GM23338 (cell line): Measurements from ENCODE around the gene LARGE1. TPM values are rescaled to one million over a fixed set of nuclear protein-coding genes. Genes with fewer than 3 reads are reported as not detected.

Source experiments
- ATAC-seq: fragments of 200-7000 bp; cut with Tn5 transposase; 3 replicates; pipeline ENCODE4 v1.9.1; 2020
- DNase-seq: peaks from one replicate; pipeline ENCODE4 v3.0.0-alpha.2; 2015; ENCODE audit warnings: low spot score
- H2AFZ ChIP-seq: fragments of 200-600 bp; sonication (generic); 2 replicates; pipeline ENCODE4 v1.8.0; 2016; ENCODE audit warnings: antibody characterized with exemption, mild to moderate bottlenecking, moderate library complexity
- H3F3A ChIP-seq: fragments of 200-600 bp; sonication (generic); replicated peaks from 2 replicates; pipeline ENCODE4 v1.8.0; 2017; ENCODE audit warnings: antibody characterized with exemption, mixed run types, low read depth
- H3K27ac ChIP-seq: fragments of 200-600 bp; sonication (generic); 2 replicates; pipeline ENCODE4 v1.6.1; 2016; ENCODE audit warnings: low read depth
- H3K27me3 ChIP-seq: fragments of 200-600 bp; sonication (generic); 2 replicates; pipeline ENCODE4 v1.8.0; 2016; ENCODE audit warnings: mild to moderate bottlenecking, mixed run types, moderate library complexity; ENCODE audit not compliant: insufficient read depth
- H3K36me3 ChIP-seq: fragments of 200-600 bp; sonication (generic); 2 replicates; pipeline ENCODE4 v1.8.0; 2016; ENCODE audit warnings: mild to moderate bottlenecking; ENCODE audit not compliant: insufficient read depth
- H3K4me1 ChIP-seq: fragments of 200-600 bp; sonication (generic); 2 replicates; pipeline ENCODE4 v1.8.0; 2016; ENCODE audit warnings: mild to moderate bottlenecking, moderate library complexity; ENCODE audit not compliant: insufficient read depth
- H3K4me2 ChIP-seq: fragments of 200-600 bp; sonication (generic); 2 replicates; pipeline ENCODE4 v1.7.1; 2017; ENCODE audit warnings: mixed run types
- H3K4me3 ChIP-seq: fragments of 200-600 bp; sonication (generic); 2 replicates; pipeline ENCODE4 v1.6.1; 2016; ENCODE audit warnings: mixed run types
- H3K79me2 ChIP-seq: fragments of 200-600 bp; sonication (generic); replicated peaks from 2 replicates; pipeline ENCODE4 v1.8.0; 2017; ENCODE audit warnings: mild to moderate bottlenecking; ENCODE audit not compliant: insufficient read depth
- H3K9me2 ChIP-seq: fragments of 200-600 bp; sonication (generic); 2 replicates; pipeline ENCODE4 v1.8.0; 2017; ENCODE audit not compliant: insufficient read depth
- H4K20me1 ChIP-seq: fragments of 200-600 bp; sonication (generic); replicated peaks from 2 replicates; pipeline ENCODE4 v1.8.0; 2017; ENCODE audit warnings: mild to moderate bottlenecking; ENCODE audit not compliant: insufficient read depth
- H3K27ac Mint-ChIP-seq: 2 replicates; pipeline ENCODE4 v1.8.0; 2020; ENCODE audit warnings: inconsistent platforms, mild to moderate bottlenecking, moderate library complexity, mixed read lengths
- H3K27me3 Mint-ChIP-seq: 3 replicates; pipeline ENCODE4 v1.8.0; 2022; ENCODE audit warnings: low read depth, mild to moderate bottlenecking, moderate library complexity, mixed read lengths, inconsistent platforms; ENCODE audit not compliant: insufficient read depth, poor library complexity
- H3K36me3 Mint-ChIP-seq: 3 replicates; pipeline ENCODE4 v1.8.0; 2021; ENCODE audit warnings: low read depth, mild to moderate bottlenecking, inconsistent platforms, moderate library complexity, mixed read lengths
- H3K4me1 Mint-ChIP-seq: 3 replicates; pipeline ENCODE4 v1.8.0; 2020; ENCODE audit warnings: mild to moderate bottlenecking, inconsistent platforms, mixed read lengths
- H3K4me3 Mint-ChIP-seq: 3 replicates; pipeline ENCODE4 v1.8.0; 2021; ENCODE audit warnings: moderate library complexity, mild to moderate bottlenecking, inconsistent platforms, mixed read lengths
- H3K9me3 Mint-ChIP-seq: 3 replicates; pipeline ENCODE4 v1.8.0; 2020; ENCODE audit warnings: moderate library complexity, mild to moderate bottlenecking, inconsistent platforms, mixed read lengths
- CREB1 ChIP-seq: fragments of 250-450 bp; sonication (Bioruptor Pico); IDR thresholded peaks from 2 replicates; pipeline ENCODE4 v1.5.0; 2020; ENCODE audit warnings: low read depth, mild to moderate bottlenecking, moderate library complexity
- ETS1 ChIP-seq: IDR thresholded peaks from 2 replicates; pipeline ENCODE4 v1.6.1; 2016; ENCODE audit warnings: antibody characterized with exemption
- EZH2phosphoT487 ChIP-seq: fragments of 200-600 bp; sonication (generic); IDR thresholded peaks from one replicate; pipeline ENCODE4 v1.8.1; 2018; ENCODE audit warnings: antibody characterized with exemption; ENCODE audit not compliant: unreplicated experiment
- JUNB ChIP-seq: IDR thresholded peaks from one replicate; pipeline ENCODE4 v1.6.1; 2016; ENCODE audit warnings: antibody characterized with exemption; ENCODE audit not compliant: unreplicated experiment
- NANOG ChIP-seq: IDR thresholded peaks from 2 replicates; pipeline ENCODE4 v1.6.1; 2016; ENCODE audit warnings: antibody characterized with exemption, borderline replicate concordance
- REST ChIP-seq: IDR thresholded peaks from one replicate; pipeline ENCODE4 v1.6.1; 2018; ENCODE audit warnings: antibody characterized with exemption; ENCODE audit not compliant: unreplicated experiment
- STAT1 ChIP-seq: IDR thresholded peaks from one replicate; pipeline ENCODE4 v1.6.1; 2016; ENCODE audit warnings: antibody characterized with exemption; ENCODE audit not compliant: unreplicated experiment
- ZNF114 ChIP-seq: fragments of 250-450 bp; sonication (Bioruptor Pico); IDR thresholded peaks from 2 replicates; pipeline ENCODE4 v1.5.0; 2020; ENCODE audit warnings: mild to moderate bottlenecking, moderate library complexity
- ZNF331 ChIP-seq: fragments of 250-450 bp; sonication (Bioruptor Pico); IDR thresholded peaks from 2 replicates; pipeline ENCODE4 v1.5.0; 2020; ENCODE audit warnings: low read depth, mild to moderate bottlenecking, moderate library complexity
- ZNF462 ChIP-seq: fragments of 250-450 bp; sonication (Bioruptor Pico); IDR thresholded peaks from 2 replicates; pipeline ENCODE4 v1.5.0; 2020; ENCODE audit warnings: mild to moderate bottlenecking, moderate library complexity
- polyA plus RNA-seq: library from polyadenylated mRNA; unstranded; fragments of >200 nt; fragmentation: Nextera tagmentation; extraction: Ambion mirVana; gene quantifications from 2 replicates; pipeline ENCODE4 v1.2.1, GENCODE V29; 2016
- total RNA-seq: library from RNA; depleted of rRNA; stranded (reverse); fragments of >200 nt; shearing (Covaris generic); gene quantifications from 2 replicates; pipeline ENCODE4 v1.2.3, GENCODE V29; 2014

Gene LARGE1
- total and polyA plus RNA-seq, 2 experiments from 2014 or later, result 12.8 to 75.6 TPM

GRCh38 chr22:33227791-33228190 lies 692.5 kb downstream of the LARGE1 start:
- Histone ChIP-seq H2AFZ (no peak overlapping the region), H3K9me2 (0 out of 2 replicates have a peak, but pooled peaks cover 12% of the 10 kb centered on the region), H3K4me1 (no peaks in the 10 kb centered on the region), H3F3A (no peaks in the 10 kb centered on the region), H4K20me1 (no peaks in the 10 kb centered on the region), H3K36me3 (peaks cover 21% of the 10 kb centered on the region; the same call in 1 of the 2 replicates), H3K27me3 (no peaks in the 10 kb centered on the region; the same call in 1 of the 2 replicates), H3K27ac (no peak overlapping the region), H3K4me2 (no peak overlapping the region), H3K4me3 (no peak overlapping the region), H3K79me2 (no peaks in the 10 kb centered on the region)
- H3K9me3 Mint-ChIP-seq, result peaks cover 58% of the 10 kb centered on the region
- no peak for TF ChIP-seq ETS1
- TF ChIP-seq ZNF114, result no peak
- TF ChIP-seq CREB1, result no peak
- TF ChIP-seq REST, result no peak
- TF ChIP-seq ZNF462 (CRISPR knock-in tag), result no peak
- TF ChIP-seq ZNF331, result no peak
- TF ChIP-seq EZH2phosphoT487, result no peak
- no peak for TF ChIP-seq JUNB
- no peak for TF ChIP-seq STAT1
- no peak for TF ChIP-seq NANOG
- H3K4me3 Mint-ChIP-seq, result no peak overlapping the region
- ATAC-seq, result no peak
- H3K4me1 Mint-ChIP-seq, result no peaks in the 10 kb centered on the region
- no peak for DNase-seq
- H3K27me3 Mint-ChIP-seq, result peaks cover 7% of the 10 kb centered on the region
- H3K27ac Mint-ChIP-seq, result no peak overlapping the region
- peaks cover 31% of the 10 kb centered on the region for H3K36me3 Mint-ChIP-seq
